Lower leg skin (tissue), 4 donors: Measurements from ENCODE around the gene LRRC26. TPM values are rescaled to one million over a fixed set of nuclear protein-coding genes. Genes with fewer than 3 reads are reported as not detected.
A peak's percentile ranks its signal among the peaks of the same experiment; 100 is the strongest.

Experiments used
- DNase-seq, 2 donors: peaks; one replicate each; pipeline ENCODE4 v3.0.0-alpha.2; 2019; ENCODE audit warnings: low spot score in 2 of 2
- H3K4me3 ChIP-seq: fragments of 200-600 bp; sonication (generic); 2 replicates; pipeline ENCODE4 v1.5.1; 2017; ENCODE audit warnings: mild to moderate bottlenecking, low read depth; ENCODE audit not compliant: poor library complexity, severe bottlenecking
- CTCF ChIP-seq, 3 donors: fragments of 450-650 bp; IDR thresholded peaks; one replicate each; pipeline ENCODE4 v1.5.1; 2016; ENCODE audit warnings: antibody characterized with exemption in 3 of 3, mild to moderate bottlenecking in 3 of 3, moderate library complexity in 2 of 3
- POLR2A ChIP-seq, 2 donors: fragments of 450-650 bp; IDR thresholded peaks; one replicate each; pipeline ENCODE4 v1.6.1; 2016 to 2017; ENCODE audit warnings: antibody characterized with exemption in 2 of 2, mild to moderate bottlenecking in 1 of 2, moderate library complexity in 1 of 2
- WGBS, 2 donors: methylation state at CpG; one replicate each; pipeline ENCODE4 v1.1.5; 2018; 5-methylcytosine and 5-hydroxymethylcytosine counted together
- intact Hi-C: fragments of 100-400 bp; cut with DNase I; formaldehyde crosslinking; loops from one replicate; pipeline ENCODE4 v1.15.0; 2023; ENCODE audit warnings: low total_unique reads
- total RNA-seq, 4 donors: library from RNA; depleted of rRNA; stranded (reverse); fragments of >200 nt; gene quantifications; one replicate each; pipeline ENCODE4 v1.1.0, GENCODE V29; 2016

LRRC26 gene
- total RNA-seq, 4 donors from 2014 or later: 4.1 to 29.0 (median 21.3) TPM

- TF ChIP-seq CTCF (IDR thresholded peaks at IDR 0.05) (no peak), POLR2A (IDR thresholded peaks at IDR 0.05) (no peak)
- 71 to 82% methylated on average over 7 of the region's 7 CpGs for WGBS, 2 donors
- intact Hi-C loops: no loop called here
- H3K4me3 ChIP-seq: no peak overlapping the region
- DNase-seq: no peak
Measured at GRCh38 chr9:137206602-137207001, 36.8 kb upstream of the LRRC26 start.

- whole genome bisulfite sequencing, 2 donors: 0 to 1% methylated on average over 37 to 78 of the region's 98 CpGs
- DNase-seq: peak; percentile 86 to 98
- TF ChIP-seq POLR2A (IDR thresholded peaks at IDR 0.05) (no peak), CTCF (IDR thresholded peaks at IDR 0.05) (no peak)
- peak within 1 kb of the TSS; percentile 91 for H3K4me3 ChIP-seq
- intact Hi-C loops: no loop called here
Measured at GRCh38 chr9:137205126-137206069, 35.5 kb upstream of the LRRC26 start, which contains the start of the genes NDOR1 and TMEM203. NDOR1 (plus strand) TSS chr9:137205700; CDS start chr9:137205778, 78 bp downstream. TMEM203 (minus strand) TSS chr9:137205648; CDS start chr9:137205414, 234 bp downstream.

GRCh38 chr9:137204731-137205125, 34.9 kb upstream of the LRRC26 start:
- DNase-seq: no peak
- peak overlapping the region; percentile 91 for H3K4me3 ChIP-seq
- WGBS, 2 donors: 19% methylated on average over 17 to 21 of the region's 21 CpGs
- TF ChIP-seq POLR2A (IDR thresholded peaks at IDR 0.05) (no peak), CTCF (IDR thresholded peaks at IDR 0.05) (no peak)
- intact Hi-C loops: no loop called here

DNA sequence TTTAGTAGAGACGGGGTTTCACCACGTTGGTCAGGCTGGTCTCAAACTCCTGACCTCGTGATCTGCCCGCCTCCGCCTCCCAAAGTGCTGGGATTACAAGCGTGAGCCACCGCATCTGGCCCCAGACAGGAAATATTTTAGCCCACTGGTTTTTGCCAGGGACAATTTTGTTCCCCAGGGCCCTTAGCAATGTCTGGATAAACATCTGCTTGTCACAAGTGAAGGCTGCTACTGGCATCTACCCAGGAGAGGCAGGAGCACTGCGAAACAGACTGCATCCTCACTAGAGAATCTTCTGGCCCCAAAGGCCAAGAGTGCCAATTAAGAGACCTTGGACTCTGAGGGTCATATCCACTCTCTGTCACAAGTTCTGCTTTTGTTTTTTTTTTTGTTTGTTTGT, 33.1 kb upstream of the LRRC26 start:
- TF ChIP-seq POLR2A (IDR thresholded peaks at IDR 0.05): no peak
- 69 to 73% methylated on average over 8 of the region's 8 CpGs for WGBS, 2 donors
- intact Hi-C loops: no loop called here
- DNase-seq: no peak
- no peak overlapping the region for H3K4me3 ChIP-seq

DNA sequence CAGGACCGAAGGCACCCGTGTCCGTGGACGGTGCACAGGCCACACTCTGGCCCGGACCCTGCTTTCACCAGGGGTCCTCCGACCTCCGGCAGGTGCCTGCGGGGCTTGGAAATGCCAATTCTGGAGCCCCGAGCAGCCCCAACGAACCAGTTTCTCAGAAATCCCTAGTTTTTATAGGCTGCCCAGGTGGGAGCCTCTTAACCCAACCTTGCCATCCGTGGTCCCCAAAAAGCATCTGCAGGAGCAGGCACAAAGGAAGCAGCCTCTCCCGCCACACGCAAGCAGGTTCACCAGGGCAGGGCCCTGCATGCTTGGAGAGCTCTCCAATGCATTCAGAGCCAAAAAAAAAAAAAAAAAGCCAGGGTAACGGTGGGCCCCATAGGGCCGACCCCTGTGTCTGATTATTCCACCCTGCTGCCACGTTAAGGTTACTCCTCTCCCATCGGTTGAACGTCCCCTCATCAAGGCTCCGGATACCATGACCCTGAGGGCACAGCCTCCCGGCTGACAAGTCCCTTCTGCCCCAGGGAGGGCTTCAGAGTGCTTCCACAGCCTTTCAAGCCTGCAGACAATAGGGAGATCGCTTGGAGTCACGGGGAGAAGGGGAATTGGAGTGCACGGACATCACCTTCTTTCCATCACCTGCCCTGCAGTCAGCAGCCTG, 31.5 kb upstream of the LRRC26 start:
- intact Hi-C loops: no loop called here
- H3K4me3 ChIP-seq: no peak overlapping the region
- 15 to 20% methylated on average over 20 to 22 of the region's 23 CpGs for WGBS, 2 donors
- no peak for DNase-seq
- no peak for TF ChIP-seq POLR2A (IDR thresholded peaks at IDR 0.05)
- TF ChIP-seq CTCF (IDR thresholded peaks at IDR 0.05): no peak
